Activated B cell treated with CpG ODN at 0.5 μM for 24 hours (primary cell): Measurements from ENCODE around the gene PLEKHA7. TPM values are rescaled to one million over a fixed set of nuclear protein-coding genes. Genes with fewer than 3 reads are reported as not detected.
A peak's percentile ranks its signal among the peaks of the same experiment; 100 is the strongest.

Source experiments
- ATAC-seq: fragments of 200-7000 bp; cut with Tn5 transposase; one replicate; pipeline ENCODE4 v1.10.0; 2021; ENCODE audit warnings: low read depth, mild to moderate bottlenecking, moderate library complexity
- CTCF ChIA-PET: fragments of 350-600 bp; sonication (Branson Sonifier 250); formaldehyde crosslinking; loops from one replicate; lab custom pipeline; 2021; ENCODE audit warnings: antibody characterized with exemption; lab: Charles Lee
- POLR2A ChIA-PET: fragments of 350-600 bp; sonication (Branson Sonifier 250); formaldehyde crosslinking; loops from one replicate; lab custom pipeline; 2021; ENCODE audit warnings: antibody characterized with exemption; lab: Charles Lee
- DNase-seq: peaks from one replicate; pipeline ENCODE4 v3.0.0; 2022
- H3K27ac Mint-ChIP-seq: one replicate; pipeline ENCODE4 v1.8.0; 2020; ENCODE audit warnings: mixed read lengths
- H3K27me3 Mint-ChIP-seq: one replicate; pipeline ENCODE4 v1.8.0; 2021; ENCODE audit warnings: mixed read lengths
- H3K36me3 Mint-ChIP-seq: one replicate; pipeline ENCODE4 v1.8.0; 2021; ENCODE audit warnings: low read depth, mixed read lengths
- H3K4me1 Mint-ChIP-seq: one replicate; pipeline ENCODE4 v1.8.0; 2021; ENCODE audit warnings: mixed read lengths
- H3K4me3 Mint-ChIP-seq: one replicate; pipeline ENCODE4 v1.8.0; 2020; ENCODE audit warnings: mild to moderate bottlenecking, mixed read lengths
- H3K9me3 Mint-ChIP-seq: one replicate; pipeline ENCODE4 v1.8.0; 2020; ENCODE audit warnings: mixed read lengths
- intact Hi-C: fragments of 100-400 bp; cut with micrococcal nuclease; formaldehyde crosslinking; loops from one replicate; pipeline ENCODE4 v1.15.1; 2024
- total RNA-seq: library from RNA; stranded (reverse); gene quantifications from 2 replicates; pipeline ENCODE4 v1.2.3, GENCODE V29; 2022
- TF ChIP-seq, protein P1 (sequence below): fragments of 200-600 bp; IDR thresholded peaks from one replicate; pipeline ENCODE4 v1.8.0; 2022; ENCODE audit warnings: antibody characterized with exemption, mild to moderate bottlenecking

Gene PLEKHA7
- total RNA-seq, 1 donor from 2014 or later, result 4.9 TPM

DNA sequence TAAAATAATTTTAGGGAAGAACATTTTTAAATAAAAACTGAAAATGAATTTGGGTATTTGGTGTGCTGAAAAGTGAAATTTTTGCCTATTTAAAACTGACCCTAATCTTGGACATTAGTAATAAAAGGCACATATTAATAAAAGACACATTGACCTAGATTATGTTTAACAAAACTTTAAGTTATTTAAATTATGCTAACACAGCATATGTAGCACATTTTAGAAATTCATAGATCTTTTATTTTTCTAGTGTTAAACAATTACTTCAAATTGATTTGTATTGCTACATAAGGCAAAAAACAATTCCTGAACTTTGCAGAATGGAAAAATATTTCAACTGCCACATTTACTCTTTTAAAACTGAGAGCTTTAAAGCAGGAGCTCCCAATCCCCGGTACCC is 265.1 kb downstream of the PLEKHA7 start:
- Mint-ChIP-seq H3K36me3 (peaks cover 89% of the 10 kb centered on the region), H3K27me3 (no peaks in the 10 kb centered on the region), H3K4me3 (no peak overlapping the region), H3K9me3 (no peaks in the 10 kb centered on the region), H3K4me1 (peaks cover 15% of the 10 kb centered on the region), H3K27ac (no peak overlapping the region)
- ATAC-seq, result no peak
- ChIA-PET POLR2A (no interaction called here), CTCF (interaction anchor here (1.2 kb wide), 1 partner anchor 13 kb away, joined by 3 read pairs; no protein-coding TSS in a partner anchor)
- TF ChIP-seq, protein P1, sequence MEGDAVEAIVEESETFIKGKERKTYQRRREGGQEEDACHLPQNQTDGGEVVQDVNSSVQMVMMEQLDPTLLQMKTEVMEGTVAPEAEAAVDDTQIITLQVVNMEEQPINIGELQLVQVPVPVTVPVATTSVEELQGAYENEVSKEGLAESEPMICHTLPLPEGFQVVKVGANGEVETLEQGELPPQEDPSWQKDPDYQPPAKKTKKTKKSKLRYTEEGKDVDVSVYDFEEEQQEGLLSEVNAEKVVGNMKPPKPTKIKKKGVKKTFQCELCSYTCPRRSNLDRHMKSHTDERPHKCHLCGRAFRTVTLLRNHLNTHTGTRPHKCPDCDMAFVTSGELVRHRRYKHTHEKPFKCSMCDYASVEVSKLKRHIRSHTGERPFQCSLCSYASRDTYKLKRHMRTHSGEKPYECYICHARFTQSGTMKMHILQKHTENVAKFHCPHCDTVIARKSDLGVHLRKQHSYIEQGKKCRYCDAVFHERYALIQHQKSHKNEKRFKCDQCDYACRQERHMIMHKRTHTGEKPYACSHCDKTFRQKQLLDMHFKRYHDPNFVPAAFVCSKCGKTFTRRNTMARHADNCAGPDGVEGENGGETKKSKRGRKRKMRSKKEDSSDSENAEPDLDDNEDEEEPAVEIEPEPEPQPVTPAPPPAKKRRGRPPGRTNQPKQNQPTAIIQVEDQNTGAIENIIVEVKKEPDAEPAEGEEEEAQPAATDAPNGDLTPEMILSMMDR, result no peak
- intact Hi-C loops, result no loop called here
- no peak for DNase-seq

DNA sequence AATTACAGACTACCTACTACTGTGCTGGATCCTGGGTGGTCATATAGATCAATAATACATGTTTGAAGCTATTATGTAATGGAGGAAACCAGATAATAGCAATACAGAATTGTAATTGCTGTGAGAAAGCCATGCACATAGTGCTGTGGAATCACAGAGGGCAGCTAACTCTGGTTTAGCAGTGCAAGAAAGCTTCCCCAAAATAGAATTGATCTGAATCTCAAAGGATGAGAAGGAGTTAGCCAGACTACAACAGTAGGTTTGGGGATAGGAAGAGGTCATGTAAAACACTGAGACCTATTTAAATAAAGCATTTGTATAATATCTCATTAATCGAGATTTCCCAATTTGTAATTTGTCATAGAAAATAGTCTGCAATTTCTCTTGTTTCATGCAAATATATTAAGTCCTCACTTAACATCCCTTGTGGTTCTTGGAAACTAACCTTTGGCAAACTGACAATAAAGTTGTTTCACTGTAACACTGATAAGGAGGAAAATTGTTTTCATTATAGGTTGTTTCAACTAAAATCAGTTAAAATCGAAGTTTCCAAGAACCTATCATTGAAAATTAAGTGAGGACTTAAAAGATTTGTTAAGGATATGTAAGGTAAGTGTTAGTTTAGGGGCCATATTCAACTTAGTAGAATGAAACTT is 268.1 kb downstream of the PLEKHA7 start:
- peaks cover 80% of the 10 kb centered on the region for H3K36me3 Mint-ChIP-seq
- TF ChIP-seq, protein P1, result no peak
- H3K4me1 Mint-ChIP-seq, result peaks cover 35% of the 10 kb centered on the region
- no peak for ATAC-seq
- CTCF ChIA-PET, result no interaction called here
- H3K27me3 Mint-ChIP-seq, result no peaks in the 10 kb centered on the region
- POLR2A ChIA-PET, result no interaction called here
- intact Hi-C loops, result no loop called here
- no peak for DNase-seq
- no peaks in the 10 kb centered on the region for H3K9me3 Mint-ChIP-seq
- H3K27ac Mint-ChIP-seq, result no peak overlapping the region
- no peak overlapping the region for H3K4me3 Mint-ChIP-seq

DNA sequence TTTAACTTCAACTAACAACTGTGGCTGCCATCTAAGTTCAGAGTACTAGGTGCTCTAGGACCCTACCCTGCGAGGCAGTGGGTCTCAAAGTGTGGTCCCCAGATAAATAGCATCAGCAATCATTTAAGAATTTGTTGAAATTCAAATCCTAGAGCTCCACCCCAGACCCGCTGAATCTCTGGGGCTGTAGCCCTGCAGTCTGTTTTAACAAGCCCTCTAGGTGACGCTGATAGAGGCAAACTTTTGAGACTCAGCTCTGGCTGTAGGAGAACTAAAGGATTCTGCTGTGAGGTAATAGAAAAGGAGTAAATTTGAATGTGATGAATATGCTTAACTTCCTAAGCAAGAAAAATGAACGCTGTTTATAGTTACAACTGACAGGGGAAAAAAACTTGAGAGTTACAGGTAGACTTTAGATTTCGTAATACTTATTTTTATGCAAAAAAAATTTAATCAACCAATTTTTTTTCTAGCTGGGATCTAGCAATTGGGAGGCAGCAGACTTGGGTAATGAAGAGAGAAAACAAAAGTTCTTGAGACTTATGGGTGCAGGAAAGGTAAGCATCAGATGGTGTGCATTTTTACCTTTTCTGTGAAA is 270.0 kb downstream of the PLEKHA7 start:
- ChIA-PET POLR2A (no interaction called here), CTCF (no interaction called here)
- peaks cover 36% of the 10 kb centered on the region for H3K4me1 Mint-ChIP-seq
- TF ChIP-seq, protein P1, result no peak
- no peak overlapping the region for H3K27ac Mint-ChIP-seq
- H3K27me3 Mint-ChIP-seq, result no peaks in the 10 kb centered on the region
- H3K4me3 Mint-ChIP-seq, result no peak overlapping the region
- DNase-seq (no peak), ATAC-seq (no peak)
- peaks cover 67% of the 10 kb centered on the region for H3K36me3 Mint-ChIP-seq
- intact Hi-C loops, result no loop called here
- no peaks in the 10 kb centered on the region for H3K9me3 Mint-ChIP-seq

DNA sequence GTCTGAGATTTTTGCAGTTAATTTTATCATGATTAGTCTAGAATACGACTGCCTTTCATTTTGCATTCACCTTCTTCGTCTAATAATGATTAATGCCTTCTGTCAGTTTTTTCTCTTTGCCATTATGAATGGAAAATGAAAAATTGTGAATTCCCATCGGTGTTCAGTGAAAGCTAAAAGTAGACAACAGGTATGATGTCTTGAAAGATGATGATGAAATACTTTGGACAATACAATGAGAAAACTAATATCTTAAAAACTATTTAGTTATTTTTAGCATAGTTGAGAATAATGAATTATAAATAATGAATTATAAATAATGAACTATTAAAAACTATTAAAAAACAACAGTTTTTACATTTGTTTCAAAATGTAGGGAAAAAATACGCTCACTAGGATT is 270.7 kb downstream of the PLEKHA7 start:
- CTCF ChIA-PET, result no interaction called here
- Mint-ChIP-seq H3K27me3 (no peaks in the 10 kb centered on the region), H3K4me3 (no peak overlapping the region), H3K4me1 (peaks cover 36% of the 10 kb centered on the region), H3K9me3 (no peaks in the 10 kb centered on the region), H3K27ac (no peak overlapping the region), H3K36me3 (peaks cover 63% of the 10 kb centered on the region)
- intact Hi-C loops, result no loop called here
- TF ChIP-seq, protein P1, result no peak
- no peak for ATAC-seq
- POLR2A ChIA-PET, result no interaction called here
- DNase-seq, result no peak

DNA sequence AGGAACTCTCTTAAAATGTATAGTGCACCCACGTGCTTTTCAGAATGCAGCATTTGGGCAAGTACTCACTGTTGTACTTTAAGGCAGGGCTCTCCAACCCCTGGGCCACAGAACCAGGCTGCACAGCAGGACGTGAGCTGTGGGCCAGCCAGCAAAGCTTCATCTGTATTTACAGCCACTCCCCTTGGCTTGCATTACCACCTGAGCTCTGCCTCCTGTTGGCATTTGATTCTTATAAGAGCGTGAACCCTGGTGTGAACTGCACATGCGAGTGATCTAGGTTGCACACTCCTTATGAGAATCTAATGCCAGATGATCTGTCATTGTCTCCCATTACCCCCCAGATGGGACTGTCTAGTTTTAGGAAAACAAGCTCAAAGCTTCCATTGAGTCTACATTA is 272.7 kb downstream of the PLEKHA7 start:
- H3K27me3 Mint-ChIP-seq, result no peaks in the 10 kb centered on the region
- ATAC-seq, result no peak
- peaks cover 48% of the 10 kb centered on the region for H3K36me3 Mint-ChIP-seq
- no peaks in the 10 kb centered on the region for H3K9me3 Mint-ChIP-seq
- H3K4me1 Mint-ChIP-seq, result peaks cover 39% of the 10 kb centered on the region
- ChIA-PET CTCF (no interaction called here), POLR2A (interaction anchor here (0.6 kb wide), 1 partner anchor 336 kb away, joined by 6 read pairs; the partner anchor contains the start of gene RPS13)
- peak overlapping the region; percentile 17 for H3K4me3 Mint-ChIP-seq
- H3K27ac Mint-ChIP-seq, result no peak overlapping the region
- TF ChIP-seq, protein P1, result no peak
- intact Hi-C loops, result no loop called here
- DNase-seq, result no peak
